DOHH2 (cell line): ENCODE data around the gene C10orf105.

Experiments used
- H3F3A ChIP-seq: fragments of 200-600 bp; sonication (generic), shearing (Covaris generic); 2 replicates; pipeline ENCODE4 v1.6.0; 2016; ENCODE audit warnings: antibody characterized with exemption, mild to moderate bottlenecking; ENCODE audit not compliant: control insufficient read depth, insufficient read depth
- H3K27ac ChIP-seq: fragments of 200-600 bp; sonication (generic); 2 replicates; pipeline ENCODE4 v1.5.1; 2014; ENCODE audit warnings: low read depth, mild to moderate bottlenecking, low read length, moderate library complexity
- H3K27me3 ChIP-seq: fragments of 200-600 bp; sonication (generic); 2 replicates; pipeline ENCODE4 v1.6.1; 2014; ENCODE audit warnings: mild to moderate bottlenecking, low read length, mixed read lengths; ENCODE audit not compliant: control insufficient read depth
- H3K36me3 ChIP-seq: fragments of 200-600 bp; sonication (generic); 2 replicates; pipeline ENCODE4 v1.6.1; 2014; ENCODE audit warnings: mild to moderate bottlenecking, low read length, moderate library complexity, mixed read lengths; ENCODE audit not compliant: control insufficient read depth
- H3K4me1 ChIP-seq: fragments of 200-600 bp; sonication (generic); 2 replicates; pipeline ENCODE4 v1.6.1; 2014; ENCODE audit warnings: mild to moderate bottlenecking, low read length, mixed read lengths; ENCODE audit not compliant: control insufficient read depth
- H3K4me2 ChIP-seq: fragments of 200-600 bp; sonication (generic); 2 replicates; pipeline ENCODE4 v1.6.0; 2014; ENCODE audit warnings: mild to moderate bottlenecking, low read length, moderate library complexity
- H3K4me3 ChIP-seq: fragments of 200-600 bp; sonication (generic); 2 replicates; pipeline ENCODE4 v1.5.1; 2014; ENCODE audit warnings: mild to moderate bottlenecking, low read length, mixed read lengths
- H3K79me2 ChIP-seq: fragments of 200-600 bp; sonication (generic); 2 replicates; pipeline ENCODE4 v1.6.1; 2014; ENCODE audit warnings: mild to moderate bottlenecking, low read length, mixed read lengths; ENCODE audit not compliant: control insufficient read depth
- H3K9me2 ChIP-seq: fragments of 200-600 bp; sonication (generic); replicated peaks from 2 replicates; pipeline ENCODE4 v1.6.1; 2014; ENCODE audit warnings: mild to moderate bottlenecking, low read length, mixed read lengths; ENCODE audit not compliant: control insufficient read depth
- H3K9me3 ChIP-seq: fragments of 200-600 bp; sonication (generic); 2 replicates; pipeline ENCODE4 v1.6.1; 2014; ENCODE audit warnings: antibody characterized with exemption, low read length, mixed read lengths; ENCODE audit not compliant: control insufficient read depth, insufficient read depth
- H4K20me1 ChIP-seq: fragments of 200-600 bp; sonication (generic); 2 replicates; pipeline ENCODE4 v1.6.0; 2014; ENCODE audit warnings: low read depth, mild to moderate bottlenecking, antibody characterized with exemption, low read length, moderate library complexity; ENCODE audit not compliant: control insufficient read depth, insufficient read depth
- CTCF ChIP-seq: fragments of 200-600 bp; sonication (generic); IDR thresholded peaks from one replicate; pipeline ENCODE4 v1.5.1; 2014; ENCODE audit warnings: antibody characterized with exemption, mild to moderate bottlenecking, low read depth, low read length; ENCODE audit not compliant: poor library complexity, severe bottlenecking
- EZH2phosphoT487 ChIP-seq: fragments of 200-600 bp; sonication (generic); IDR thresholded peaks from 2 replicates; pipeline ENCODE4 v1.6.1; 2017; ENCODE audit warnings: borderline replicate concordance, mild to moderate bottlenecking, antibody characterized with exemption, low read length, moderate library complexity, mixed read lengths

Gene C10orf105

GRCh38 chr10:71720288-71720687 is 710 bp upstream of the C10orf105 start:
- no peaks in the 10 kb centered on the region for H3K9me3 ChIP-seq
- no peaks in the 10 kb centered on the region for H3K4me1 ChIP-seq
- no peaks in the 10 kb centered on the region for H3K9me2 ChIP-seq
- H3K79me2 ChIP-seq, result no peaks in the 10 kb centered on the region
- no peaks in the 10 kb centered on the region for H4K20me1 ChIP-seq
- H3F3A ChIP-seq, result no peaks in the 10 kb centered on the region
- no peaks in the 10 kb centered on the region for H3K36me3 ChIP-seq
- H3K4me3 ChIP-seq, result no peak overlapping the region
- no peak overlapping the region for H3K27ac ChIP-seq
- H3K4me2 ChIP-seq, result no peak overlapping the region
- H3K27me3 ChIP-seq, result 0 out of 2 replicates have a peak, but pooled peaks cover 3% of the 10 kb centered on the region
- TF ChIP-seq CTCF (no peak), EZH2phosphoT487 (no peak)

GRCh38 chr10:71719042-71719441 is 536 bp downstream of the C10orf105 start:
- H3K9me2 ChIP-seq, result no peaks in the 10 kb centered on the region
- H3K9me3 ChIP-seq, result no peaks in the 10 kb centered on the region
- TF ChIP-seq CTCF, result no peak
- TF ChIP-seq EZH2phosphoT487, result no peak

GRCh38 chr10:71718165-71718698 is 1.3 kb downstream of the C10orf105 start:
- no peaks in the 10 kb centered on the region for H4K20me1 ChIP-seq
- no peaks in the 10 kb centered on the region for H3F3A ChIP-seq
- H3K4me3 ChIP-seq, result no peak overlapping the region
- H3K4me1 ChIP-seq, result peaks cover 5% of the 10 kb centered on the region
- H3K79me2 ChIP-seq, result no peaks in the 10 kb centered on the region
- H3K9me2 ChIP-seq, result no peaks in the 10 kb centered on the region
- no peaks in the 10 kb centered on the region for H3K36me3 ChIP-seq
- TF ChIP-seq CTCF (no peak), EZH2phosphoT487 (no peak)
- H3K27me3 ChIP-seq, result 0 out of 2 replicates have a peak, but pooled peaks cover 3% of the 10 kb centered on the region
- H3K9me3 ChIP-seq, result no peaks in the 10 kb centered on the region
- no peak overlapping the region for H3K27ac ChIP-seq
- no peak overlapping the region for H3K4me2 ChIP-seq

More at GRCh38 chr10:71719042-71719441, 536 bp downstream of the C10orf105 start:
- Histone ChIP-seq H3F3A (no peaks in the 10 kb centered on the region), H3K27me3 (0 out of 2 replicates have a peak, but pooled peaks cover 3% of the 10 kb centered on the region), H3K4me1 (peaks cover under 1% of the 10 kb centered on the region), H3K79me2 (no peaks in the 10 kb centered on the region), H3K36me3 (no peaks in the 10 kb centered on the region), H3K27ac (no peak overlapping the region), H4K20me1 (no peaks in the 10 kb centered on the region), H3K4me3 (no peak overlapping the region), H3K4me2 (no peak overlapping the region)
